Fibroblast of villous mesenchyme (primary cell): ENCODE measurements around the gene C8B. TPM values are rescaled to one million over a fixed set of nuclear protein-coding genes. Genes with fewer than 3 reads are reported as not detected.

Experiments
- total RNA-seq: library from RNA; depleted of rRNA; stranded (reverse); fragments of >200 nt; gene quantifications from 2 replicates; pipeline ENCODE4 v1.2.3, GENCODE V29; 2012

Gene C8B
- total RNA-seq, 1 donor = not detected

Other genes with a start within 250 kb of the C8B start
- gene FYB2, start 146.6 kb downstream of the C8B start, total RNA-seq = not detected in 2 replicates
- gene C8A, start 111.2 kb downstream of the C8B start, total RNA-seq = not detected in 2 replicates